GM18909 (cell line): Measurements from ENCODE around the gene ZNF609.

Experiments
- ATAC-seq: cut with Tn5 transposase; IDR thresholded peaks from one replicate; pipeline ENCODE4 v1.9.1; 2021; ENCODE audit warnings: mild to moderate bottlenecking; ENCODE audit not compliant: unreplicated experiment, poor library complexity

ZNF609 gene

GRCh38 chr15:64705006-64705405, 244.6 kb downstream of the ZNF609 start:
- no peak for ATAC-seq

DNA sequence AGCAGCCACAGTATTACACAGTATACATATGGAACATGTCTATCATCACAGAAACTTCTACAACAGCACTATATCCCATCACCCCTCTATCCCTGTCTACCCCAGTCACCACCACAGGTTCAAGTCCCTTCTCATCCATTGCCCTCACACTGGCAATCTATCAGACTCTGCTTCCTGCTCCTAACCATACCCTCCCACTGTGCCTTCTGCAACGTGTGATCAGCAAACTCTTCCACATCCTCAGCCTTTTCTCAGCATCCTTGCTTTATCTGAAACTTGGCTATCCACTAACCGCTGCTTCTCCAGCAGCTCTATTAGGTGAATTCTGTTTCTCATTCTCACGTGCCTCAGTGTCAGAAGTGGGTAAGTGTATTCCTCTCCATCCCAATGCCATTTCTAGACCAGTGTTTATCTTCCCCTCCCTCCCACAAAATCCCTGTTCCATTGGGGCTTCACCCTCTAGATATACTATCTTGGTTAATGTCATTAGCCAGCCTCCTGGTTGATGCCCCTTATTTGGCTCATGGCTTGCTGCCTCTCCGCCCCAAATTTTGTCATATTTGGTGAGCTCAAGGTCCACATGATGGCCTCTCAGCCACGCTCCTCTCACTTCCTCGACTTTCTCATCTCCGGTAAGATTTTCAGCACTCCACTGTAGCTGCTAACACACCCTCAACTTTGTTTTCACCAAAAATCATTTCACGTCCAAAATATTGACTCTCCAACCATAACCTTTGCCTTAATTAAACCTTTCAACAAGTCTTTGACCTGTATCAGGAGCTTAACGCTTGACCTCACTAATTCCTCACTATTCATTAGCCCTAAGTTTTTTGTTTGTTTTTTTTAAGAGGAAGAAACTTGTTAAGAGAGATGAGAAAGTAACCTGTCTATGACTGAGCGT, 245.9 kb downstream of the ZNF609 start:
- ATAC-seq, result no peak

DNA sequence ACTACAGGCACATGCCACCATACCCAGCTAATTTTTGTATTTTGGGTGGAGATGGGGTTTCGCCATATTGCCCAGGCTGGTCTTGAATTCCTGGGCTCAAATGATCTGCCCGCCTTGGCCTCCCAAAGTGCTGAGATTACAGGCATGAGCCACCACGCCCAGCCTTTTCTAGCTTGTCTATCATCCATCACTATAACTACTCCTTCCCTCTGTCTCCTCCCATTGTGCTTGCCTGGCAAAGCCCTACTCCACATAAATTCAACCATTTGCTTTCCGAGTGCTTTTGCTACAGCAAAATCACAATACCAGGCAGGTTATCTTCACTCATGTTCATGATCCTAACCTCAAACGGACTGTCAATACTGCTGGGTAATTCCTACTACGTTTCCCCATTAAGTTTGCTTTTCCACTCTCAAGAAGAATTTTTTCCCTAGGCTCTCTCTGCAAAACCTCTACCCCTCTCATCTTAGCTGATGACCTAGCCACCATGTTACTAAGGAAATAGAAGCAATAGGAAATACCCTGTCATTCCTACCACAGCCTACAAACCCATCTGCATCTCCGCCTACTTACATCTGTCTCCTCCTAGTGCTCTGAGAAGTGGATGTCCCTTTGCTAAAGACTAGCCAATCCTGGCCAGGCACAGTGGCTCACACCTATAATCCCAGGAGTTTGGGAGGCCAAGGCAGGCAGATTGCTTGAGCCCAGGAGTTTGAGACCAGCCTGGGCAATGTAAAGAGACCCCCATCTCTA, 250.5 kb downstream of the ZNF609 start:
- no peak for ATAC-seq

DNA sequence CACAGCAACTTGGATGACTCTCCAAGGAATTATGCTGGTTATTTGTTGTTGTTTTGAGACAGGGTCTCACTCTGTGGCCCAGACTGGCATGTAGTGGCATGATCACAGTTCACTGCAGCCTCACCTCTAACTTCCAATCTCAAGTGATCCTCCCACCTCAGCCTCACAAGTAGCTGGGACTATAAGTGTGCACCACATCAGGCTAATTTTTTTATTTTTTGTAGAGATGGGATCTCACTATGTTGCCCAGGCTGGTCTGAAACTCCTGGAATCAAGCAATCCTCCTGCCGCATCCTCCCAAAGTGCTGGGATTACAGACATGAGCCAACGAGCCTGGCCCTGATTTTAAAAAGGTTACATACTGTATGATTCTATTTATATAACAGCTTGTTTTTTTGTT, 252.0 kb downstream of the ZNF609 start:
- no peak for ATAC-seq

- ATAC-seq, result no peak
Observed at GRCh38 chr15:64713592-64713991, 253.2 kb downstream of the ZNF609 start.

GRCh38 chr15:64716452-64716851, 256.1 kb downstream of the ZNF609 start:
- ATAC-seq, result no peak

DNA sequence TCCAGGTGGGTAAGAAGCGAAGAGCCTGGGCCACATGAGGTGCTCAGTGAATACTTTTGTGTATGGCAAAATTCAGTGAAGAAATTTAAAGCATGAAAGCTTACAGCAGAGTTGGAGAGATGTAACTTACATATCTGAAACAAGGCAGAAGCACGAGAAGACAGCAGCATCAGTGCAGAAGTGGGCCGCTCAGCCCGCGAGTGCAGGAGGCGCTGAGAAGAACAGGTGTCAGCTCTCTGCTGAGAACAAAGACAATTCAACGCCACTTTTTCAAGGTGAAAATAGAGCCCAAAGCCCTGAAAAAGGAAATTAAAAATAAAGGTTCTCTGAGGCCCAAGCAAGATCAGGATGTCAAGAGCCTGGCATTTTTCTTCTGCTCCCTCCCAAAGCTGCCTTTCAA, 256.8 kb downstream of the ZNF609 start:
- no peak for ATAC-seq

DNA sequence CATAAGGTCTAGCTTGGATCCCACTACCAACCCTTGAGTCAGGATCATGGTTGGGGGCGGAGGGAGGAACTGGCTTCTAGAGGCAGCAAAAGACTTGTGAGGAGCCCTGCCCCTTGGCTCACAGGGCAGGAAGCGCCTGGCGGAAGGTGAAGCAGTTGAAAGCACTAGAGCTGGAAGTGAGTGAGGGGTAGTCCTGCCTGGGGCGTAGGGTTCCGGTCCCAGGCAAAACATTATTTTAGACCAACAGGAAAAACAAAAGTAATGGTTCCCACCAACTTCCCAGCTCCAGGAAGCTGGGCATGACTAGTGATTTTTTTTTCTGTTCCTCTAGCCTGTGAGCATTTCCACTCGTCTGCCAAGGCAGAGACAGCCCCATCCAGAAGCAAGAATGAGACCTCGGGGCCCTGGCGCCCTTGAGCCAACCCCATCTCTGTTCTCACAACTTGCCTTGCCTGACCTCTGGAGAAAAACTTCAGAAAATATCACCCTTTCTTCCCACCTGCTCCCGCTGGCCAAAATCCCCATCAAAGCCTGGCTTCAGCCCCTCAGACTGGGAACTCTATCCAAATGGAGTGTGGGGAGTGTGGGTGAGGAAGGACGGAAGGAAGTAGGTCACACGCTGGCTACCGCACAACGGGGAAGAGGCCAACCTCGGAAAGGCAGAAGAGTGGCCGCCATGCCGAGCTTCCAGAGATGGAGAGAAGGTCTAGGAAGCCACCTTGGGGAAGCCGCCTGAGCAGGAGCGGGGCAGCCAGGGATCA, 257.5 kb downstream of the ZNF609 start:
- ATAC-seq, result no peak

- no peak for ATAC-seq
Observed at GRCh38 chr15:64720188-64720587, 259.8 kb downstream of the ZNF609 start.

DNA sequence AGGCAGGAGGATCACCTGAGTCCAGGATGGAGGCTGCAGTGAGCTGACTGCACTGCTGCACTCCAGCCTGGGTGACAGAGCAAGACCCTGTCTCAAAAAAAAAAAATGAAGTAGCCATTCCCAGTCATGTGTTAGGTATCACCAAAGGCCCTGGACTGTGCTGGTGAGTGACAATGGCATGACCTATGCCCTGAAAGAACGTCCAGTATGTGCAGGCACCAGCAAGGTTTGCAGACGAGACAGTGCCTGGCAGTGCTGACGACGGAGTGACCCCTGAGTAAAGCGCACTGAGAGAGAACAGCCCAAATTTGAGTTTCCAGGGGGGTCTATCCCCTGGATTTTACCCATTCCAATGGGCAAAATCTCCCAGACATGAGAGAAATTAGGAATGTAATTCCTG, 269.8 kb downstream of the ZNF609 start:
- ATAC-seq, result no peak

GRCh38 chr15:64731012-64731804, 270.8 kb downstream of the ZNF609 start:
- no peak for ATAC-seq

DNA sequence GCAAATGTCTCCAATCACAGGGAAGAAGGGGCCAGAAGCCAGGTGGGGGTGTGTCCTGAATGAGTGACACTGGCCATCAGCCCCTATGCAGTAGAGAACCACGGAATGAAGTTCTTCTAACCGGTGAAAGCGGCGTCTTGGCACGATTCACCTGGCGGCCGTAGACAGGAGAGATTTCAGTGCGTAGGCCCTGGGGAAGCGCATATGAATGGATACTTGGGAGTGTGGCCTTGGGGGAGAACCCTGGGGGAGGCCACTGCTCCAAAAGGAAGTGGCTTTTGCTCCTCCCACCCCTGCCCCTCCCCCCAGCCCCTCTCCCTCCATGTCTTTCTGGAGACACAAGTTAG, 271.4 kb downstream of the ZNF609 start:
- no peak for ATAC-seq

DNA sequence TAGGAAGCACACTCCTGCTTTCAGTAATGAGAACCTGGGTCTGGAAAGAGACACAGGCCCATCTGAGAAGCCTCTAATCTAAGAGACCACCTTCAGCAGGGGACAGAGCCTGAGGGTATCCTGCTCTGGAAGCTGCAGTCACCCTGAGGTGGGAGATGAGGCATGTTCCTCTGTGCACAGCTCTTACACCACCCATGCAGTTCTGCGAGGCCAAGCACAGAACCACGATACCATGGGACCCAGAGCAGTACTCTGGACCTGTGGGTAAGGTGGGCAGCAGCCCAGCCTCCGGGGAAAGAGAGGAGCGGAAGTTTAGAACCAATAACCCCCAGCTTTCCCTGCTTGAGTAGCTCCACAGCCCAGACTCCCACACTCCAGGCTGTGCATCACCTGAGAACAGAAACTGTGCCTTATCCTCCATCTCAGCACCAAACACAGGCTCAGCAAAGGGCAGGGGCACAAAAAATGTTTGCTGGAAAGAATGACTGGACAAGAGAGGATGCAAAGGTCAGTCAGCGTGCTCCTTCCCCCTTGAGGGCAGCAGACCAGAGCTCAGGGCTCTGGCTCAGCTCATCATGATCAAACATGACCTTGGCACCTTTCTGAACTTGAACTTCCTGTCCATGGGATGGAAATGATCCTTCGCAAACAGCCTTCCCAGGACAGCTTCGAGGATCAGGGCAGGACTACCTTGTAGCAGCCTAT, 271.9 kb downstream of the ZNF609 start:
- ATAC-seq, result no peak
